ENCODE results near the gene SLC39A11.
"Not testable (repeated sequence)": the region's sequence is repeated elsewhere in the genome, so short reads cannot be mapped to it uniquely, and the experiment has no call there.

SLC39A11 gene

GRCh38 chr17:73072219-73072962 lies 20.1 kb downstream of the SLC39A11 start:
- DNase-seq (ENCODE audit: low read depth in 2 of 3, low spot score in 2 of 3): no peak

- no peak for DNase-seq (ENCODE audit: low read depth in 2 of 3, low spot score in 2 of 3)
These were observed 21.2 kb downstream of the SLC39A11 start for GRCh38 chr17:73071066-73071999.

GRCh38 chr17:73069841-73070240 lies 22.6 kb downstream of the SLC39A11 start:
- DNase-seq (ENCODE audit: low read depth in 2 of 3, low spot score in 2 of 3): no peak

- DNase-seq (ENCODE audit: low read depth in 2 of 3, low spot score in 2 of 3): no peak
These were observed 23.2 kb downstream of the SLC39A11 start for GRCh38 chr17:73069164-73069770.

- DNase-seq (ENCODE audit: low read depth in 2 of 3, low spot score in 2 of 3): no peak
These were observed 23.9 kb downstream of the SLC39A11 start for GRCh38 chr17:73068322-73069153.

GRCh38 chr17:73067699-73068098 lies 24.8 kb downstream of the SLC39A11 start:
- DNase-seq (ENCODE audit: low read depth in 2 of 3, low spot score in 2 of 3): not testable (repeated sequence)

GRCh38 chr17:73067075-73067474 lies 25.4 kb downstream of the SLC39A11 start:
- DNase-seq (ENCODE audit: low read depth in 2 of 3, low spot score in 2 of 3): no peak

GRCh38 chr17:73066148-73066884 lies 26.2 kb downstream of the SLC39A11 start:
- DNase-seq (ENCODE audit: low read depth in 2 of 3, low spot score in 2 of 3): no peak

GRCh38 chr17:73065376-73065775 lies 27.1 kb downstream of the SLC39A11 start:
- no peak for DNase-seq (ENCODE audit: low read depth in 2 of 3, low spot score in 2 of 3)

GRCh38 chr17:73064084-73064938 lies 28.2 kb downstream of the SLC39A11 start:
- no peak for DNase-seq (ENCODE audit: low read depth in 2 of 3, low spot score in 2 of 3)

- no peak for DNase-seq (ENCODE audit: low read depth in 2 of 3, low spot score in 2 of 3)
These were observed 29.8 kb downstream of the SLC39A11 start for GRCh38 chr17:73062726-73063125.

GRCh38 chr17:73061161-73061560 lies 31.3 kb downstream of the SLC39A11 start:
- DNase-seq (ENCODE audit: low read depth in 2 of 3, low spot score in 2 of 3): no peak

- DNase-seq (ENCODE audit: low read depth in 2 of 3, low spot score in 2 of 3): no peak
These were observed 31.8 kb downstream of the SLC39A11 start for GRCh38 chr17:73060721-73061120.

- not testable (repeated sequence) for DNase-seq (ENCODE audit: low read depth in 2 of 3, low spot score in 2 of 3)
These were observed 32.8 kb downstream of the SLC39A11 start for GRCh38 chr17:73059713-73060112.

GRCh38 chr17:73058022-73058421 lies 34.5 kb downstream of the SLC39A11 start:
- DNase-seq (ENCODE audit: low read depth in 2 of 3, low spot score in 2 of 3): no peak

- no peak for DNase-seq (ENCODE audit: low read depth in 2 of 3, low spot score in 2 of 3)
These were observed 35.3 kb downstream of the SLC39A11 start for GRCh38 chr17:73057196-73057595.

- DNase-seq (ENCODE audit: low read depth in 2 of 3, low spot score in 2 of 3): no peak
These were observed 39.6 kb downstream of the SLC39A11 start for GRCh38 chr17:73052923-73053322.

- no peak for DNase-seq (ENCODE audit: low read depth in 2 of 3, low spot score in 2 of 3)
These were observed 41.7 kb downstream of the SLC39A11 start for GRCh38 chr17:73050797-73051196.

- no peak for DNase-seq (ENCODE audit: low read depth in 2 of 3, low spot score in 2 of 3)
These were observed 44.3 kb downstream of the SLC39A11 start for GRCh38 chr17:73048170-73048569.

Data from activated CD8-positive, alpha-beta memory T cell treated with anti-CD3 and anti-CD28 coated beads for 48 hours (primary cell).